Activated T-helper 1 cell treated with anti-CD3 and anti-CD28 coated beads, Interleukin-12 subunit alpha, Interleukin-12 subunit beta, Interleukin-2, Interleukin-4 antibody, amounts not matched to agents 30 ng/mL and 10 ng/mL and 1 ng/mL, durations not matched to agents 14 hours and 24 hours and 36 hours (primary cell): Measurements from ENCODE around the gene NPFF. TPM values are rescaled to one million over a fixed set of nuclear protein-coding genes. Genes with fewer than 3 reads are reported as not detected.
A peak's percentile ranks its signal among the peaks of the same experiment; 100 is the strongest.

Experiments used
- DNase-seq: peaks from one replicate; pipeline ENCODE4 v3.0.0; 2021; ENCODE audit warnings: low spot score
- H3K27ac Mint-ChIP-seq: one replicate; pipeline ENCODE4 v1.8.0; 2021; ENCODE audit warnings: mild to moderate bottlenecking, mixed read lengths
- H3K27me3 Mint-ChIP-seq: one replicate; pipeline ENCODE4 v1.8.0; 2022; ENCODE audit warnings: mild to moderate bottlenecking, moderate library complexity, mixed read lengths; ENCODE audit not compliant: insufficient read depth
- H3K36me3 Mint-ChIP-seq: one replicate; pipeline ENCODE4 v1.8.0; 2021; ENCODE audit warnings: low read depth, mixed read lengths
- H3K4me1 Mint-ChIP-seq: one replicate; pipeline ENCODE4 v1.8.0; 2021; ENCODE audit warnings: low read depth, mixed read lengths
- H3K4me3 Mint-ChIP-seq: one replicate; pipeline ENCODE4 v1.8.0; 2021; ENCODE audit warnings: mild to moderate bottlenecking, moderate library complexity, mixed read lengths
- H3K9me3 Mint-ChIP-seq: one replicate; pipeline ENCODE4 v1.8.0; 2021; ENCODE audit warnings: mixed read lengths
- intact Hi-C: fragments of 100-400 bp; cut with micrococcal nuclease; formaldehyde crosslinking; loops from one replicate; pipeline ENCODE4 v1.15.1; 2024
- total RNA-seq: library from RNA; stranded (reverse); gene quantifications from 2 replicates; pipeline ENCODE4 v1.2.3, GENCODE V29; 2022

NPFF gene
- total RNA-seq, 1 donor from 2014 or later: not detected

DNA sequence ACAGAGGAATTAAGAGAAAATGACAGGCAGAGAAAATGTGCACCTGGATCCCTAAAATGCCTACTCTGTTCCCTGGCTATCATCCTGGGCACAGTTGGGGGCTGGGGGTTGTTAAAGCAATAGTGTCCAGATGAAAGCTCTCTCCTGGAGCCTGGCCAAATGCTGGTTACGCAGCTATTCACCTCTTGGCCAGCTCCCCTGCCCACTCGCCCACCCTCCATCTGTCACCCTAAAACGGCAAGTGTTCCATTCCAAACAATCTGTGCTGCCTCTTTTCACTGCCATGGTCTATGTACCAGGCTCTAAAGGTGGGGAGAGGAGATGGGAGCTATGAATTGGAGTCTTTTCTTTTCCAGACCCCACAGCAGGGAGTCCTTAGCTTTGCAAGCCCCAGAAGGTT lies 24.7 kb upstream of the NPFF start:
- H3K4me3 Mint-ChIP-seq: no peak overlapping the region
- no peak for DNase-seq
- no peaks in the 10 kb centered on the region for H3K4me1 Mint-ChIP-seq
- no peaks in the 10 kb centered on the region for H3K9me3 Mint-ChIP-seq
- no peaks in the 10 kb centered on the region for H3K27me3 Mint-ChIP-seq
- intact Hi-C loops: no loop called here
- no peak overlapping the region for H3K27ac Mint-ChIP-seq
- H3K36me3 Mint-ChIP-seq: peaks cover 29% of the 10 kb centered on the region

DNA sequence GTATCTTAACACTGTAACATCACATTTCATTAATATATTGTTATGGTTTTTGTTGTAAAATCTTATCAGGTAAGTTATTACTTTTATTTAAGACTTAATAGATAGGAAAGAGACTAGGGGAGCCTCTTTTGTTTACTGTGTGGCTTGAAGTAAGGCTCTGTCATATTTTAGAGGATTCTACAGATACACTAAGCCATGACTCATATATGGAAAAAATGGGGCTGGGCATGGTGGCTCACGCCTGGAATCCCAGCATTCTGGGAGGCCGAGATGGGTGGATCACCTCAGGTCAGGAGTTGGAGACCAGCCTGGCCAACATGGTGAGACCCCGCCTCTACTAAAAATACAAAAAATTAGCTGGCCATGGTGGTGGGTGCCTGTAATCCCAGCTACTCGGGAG lies 23.6 kb upstream of the NPFF start:
- no peak overlapping the region for H3K4me3 Mint-ChIP-seq
- H3K4me1 Mint-ChIP-seq: no peaks in the 10 kb centered on the region
- no peaks in the 10 kb centered on the region for H3K9me3 Mint-ChIP-seq
- DNase-seq: no peak
- intact Hi-C loops: no loop called here
- no peaks in the 10 kb centered on the region for H3K27me3 Mint-ChIP-seq
- H3K36me3 Mint-ChIP-seq: peaks cover 29% of the 10 kb centered on the region
- H3K27ac Mint-ChIP-seq: no peak overlapping the region

DNA sequence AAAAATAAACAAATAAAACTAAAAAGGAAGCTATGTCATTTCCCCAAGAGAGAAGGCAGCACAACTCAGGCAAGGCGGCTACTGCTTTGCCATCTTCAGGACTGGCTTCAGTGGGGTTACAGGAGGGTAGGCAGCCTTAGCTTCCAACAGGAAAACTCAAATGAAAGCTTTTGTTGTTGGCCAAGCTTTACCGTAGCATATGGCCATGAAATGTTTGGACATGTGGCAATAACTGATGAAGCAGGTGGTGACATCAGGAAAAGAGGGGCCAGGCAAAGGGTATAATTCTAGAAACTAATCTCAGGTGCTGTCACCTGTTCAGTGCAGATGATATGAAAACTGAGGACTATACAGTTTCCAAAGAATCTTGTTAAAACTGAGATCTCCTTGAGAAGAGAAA lies 22.8 kb upstream of the NPFF start:
- no peak for DNase-seq
- Mint-ChIP-seq H3K4me3 (no peak overlapping the region), H3K27me3 (no peaks in the 10 kb centered on the region), H3K27ac (no peak overlapping the region), H3K9me3 (no peaks in the 10 kb centered on the region), H3K4me1 (no peaks in the 10 kb centered on the region), H3K36me3 (peaks cover 28% of the 10 kb centered on the region)
- intact Hi-C loops: no loop called here

DNA sequence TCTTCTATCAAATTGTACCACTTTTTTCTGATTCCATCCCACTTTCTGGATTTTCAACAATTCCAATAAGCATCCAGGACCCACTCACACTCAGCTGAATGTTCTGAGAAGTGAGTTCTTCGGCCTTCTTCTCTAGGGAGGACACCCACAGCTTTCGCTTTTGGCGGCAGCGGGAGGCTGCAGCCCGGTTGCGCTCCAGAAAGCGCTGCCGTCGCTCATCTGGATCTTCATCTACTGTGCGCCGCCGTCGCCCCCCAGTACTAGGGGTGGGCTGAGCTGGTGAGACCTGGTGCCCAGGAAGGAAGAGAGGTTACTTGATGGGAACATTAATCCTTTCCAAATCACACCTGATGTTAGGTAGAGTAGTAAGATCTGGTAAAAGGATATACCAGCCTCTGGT lies 17.2 kb upstream of the NPFF start:
- H3K27me3 Mint-ChIP-seq: no peaks in the 10 kb centered on the region
- intact Hi-C loops: no loop called here
- no peaks in the 10 kb centered on the region for H3K9me3 Mint-ChIP-seq
- H3K4me3 Mint-ChIP-seq: no peak overlapping the region
- no peaks in the 10 kb centered on the region for H3K4me1 Mint-ChIP-seq
- H3K27ac Mint-ChIP-seq: no peak overlapping the region
- DNase-seq: no peak
- H3K36me3 Mint-ChIP-seq: peaks cover 16% of the 10 kb centered on the region

DNA sequence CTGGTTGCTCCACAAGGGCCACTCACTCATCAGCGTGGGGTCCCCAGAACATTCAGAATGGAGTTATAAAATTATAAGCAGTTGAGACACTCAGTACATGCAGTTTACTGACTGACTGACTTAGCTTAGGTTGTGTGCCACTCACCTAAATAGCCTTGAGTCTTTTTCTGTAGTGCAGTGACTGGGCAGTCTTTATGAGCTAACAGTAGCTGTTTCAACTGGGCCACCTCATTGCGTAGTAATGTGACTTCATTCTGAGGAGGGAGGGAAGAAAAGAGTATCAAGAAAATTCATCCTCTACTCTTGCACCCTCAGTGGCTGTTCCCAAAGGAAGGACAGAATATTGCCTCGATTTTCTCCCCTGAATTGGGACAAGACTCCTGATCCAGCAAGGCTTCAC lies 15.8 kb upstream of the NPFF start:
- no peaks in the 10 kb centered on the region for H3K9me3 Mint-ChIP-seq
- no peak overlapping the region for H3K27ac Mint-ChIP-seq

DNA sequence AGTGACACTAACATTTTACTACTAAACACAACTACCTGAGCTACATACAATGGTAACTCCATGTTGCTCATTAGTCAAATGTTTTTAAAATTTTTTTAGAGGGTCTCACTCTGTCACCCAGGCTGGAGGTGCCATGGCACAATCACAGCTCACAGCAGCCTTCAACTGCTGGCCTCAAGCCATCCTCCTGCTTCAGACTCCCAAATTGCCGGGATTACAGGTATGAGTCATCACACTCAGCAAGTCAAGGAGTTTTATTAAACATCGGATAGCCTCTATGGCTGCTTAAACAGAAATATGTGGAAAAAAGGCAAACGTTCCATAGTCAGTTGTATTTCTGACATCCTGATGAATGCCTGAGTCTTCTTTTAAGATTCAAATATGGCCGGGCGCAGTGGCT lies 11.1 kb upstream of the NPFF start:
- no peak for DNase-seq
- Mint-ChIP-seq H3K9me3 (no peaks in the 10 kb centered on the region), H3K27me3 (no peaks in the 10 kb centered on the region), H3K4me1 (no peaks in the 10 kb centered on the region), H3K4me3 (no peak overlapping the region), H3K36me3 (peaks cover 30% of the 10 kb centered on the region), H3K27ac (no peak overlapping the region)
- intact Hi-C loops: no loop called here

More for the DNA sequence above, 15.8 kb upstream of the NPFF start:
- intact Hi-C loops: no loop called here
- H3K4me1 Mint-ChIP-seq: no peaks in the 10 kb centered on the region
- H3K27me3 Mint-ChIP-seq: no peaks in the 10 kb centered on the region
- no peak for DNase-seq
- H3K36me3 Mint-ChIP-seq: peaks cover 16% of the 10 kb centered on the region
- no peak overlapping the region for H3K4me3 Mint-ChIP-seq

DNA sequence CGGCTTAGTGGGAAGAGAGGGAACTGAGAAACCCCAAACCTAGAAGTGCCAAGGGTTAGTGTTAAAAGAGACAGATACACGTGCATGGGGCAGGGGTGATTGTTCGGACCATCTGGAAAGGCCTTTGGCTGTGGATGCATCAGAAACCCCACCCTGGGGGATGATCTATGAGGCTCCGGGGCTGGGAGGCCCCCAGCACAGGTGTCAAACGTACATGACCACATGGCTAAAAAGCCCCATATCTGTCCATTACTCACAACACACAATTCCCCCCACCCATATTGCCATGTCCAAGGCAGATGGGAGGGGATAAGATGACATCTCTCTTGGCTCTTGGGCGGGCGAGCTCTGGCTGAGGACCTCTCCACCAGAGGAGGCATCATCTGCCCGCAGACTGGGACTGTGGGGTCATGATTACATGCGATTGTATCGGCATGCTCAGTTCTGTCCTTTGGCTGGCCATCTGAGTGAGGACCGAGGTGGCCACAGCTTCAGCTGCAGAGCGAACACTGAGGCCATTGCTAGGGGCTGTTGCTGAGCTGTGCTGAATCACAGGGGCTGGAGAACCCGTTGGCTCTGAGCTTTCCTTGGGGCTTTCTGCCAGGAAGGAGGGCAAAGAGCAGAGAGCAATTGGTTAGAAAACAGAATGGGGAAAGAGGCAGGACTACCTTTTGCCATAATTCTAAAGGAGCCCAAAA lies 9.6 kb upstream of the NPFF start:
- intact Hi-C loops: no loop called here
- Mint-ChIP-seq H3K4me1 (no peaks in the 10 kb centered on the region), H3K27me3 (no peaks in the 10 kb centered on the region), H3K4me3 (no peak overlapping the region), H3K27ac (no peak overlapping the region), H3K36me3 (peaks cover 26% of the 10 kb centered on the region), H3K9me3 (no peaks in the 10 kb centered on the region)
- no peak for DNase-seq

DNA sequence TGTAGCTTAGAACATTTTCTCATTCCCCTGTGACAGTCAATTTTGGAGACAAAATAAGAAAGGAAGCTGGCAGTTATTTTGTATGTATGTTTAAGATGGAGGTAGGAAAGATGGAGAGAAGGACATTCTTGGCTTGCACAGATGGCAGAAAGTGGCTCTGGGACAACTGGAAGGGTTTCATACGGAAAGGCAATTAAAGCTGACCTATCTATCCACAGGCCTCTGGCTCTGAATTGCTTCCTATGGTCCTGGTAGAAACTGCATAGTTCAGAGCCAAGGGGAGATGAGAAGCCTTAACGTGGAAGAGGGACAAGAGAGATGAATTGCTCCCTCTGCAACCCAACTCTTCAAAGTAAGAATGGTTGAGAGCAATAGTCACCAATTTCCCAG lies 8.0 kb upstream of the NPFF start:
- no peak overlapping the region for H3K27ac Mint-ChIP-seq
- H3K9me3 Mint-ChIP-seq: no peaks in the 10 kb centered on the region
- H3K27me3 Mint-ChIP-seq: no peaks in the 10 kb centered on the region
- DNase-seq: no peak
- H3K4me1 Mint-ChIP-seq: no peaks in the 10 kb centered on the region
- H3K36me3 Mint-ChIP-seq: peaks cover 19% of the 10 kb centered on the region
- intact Hi-C loops: no loop called here
- no peak overlapping the region for H3K4me3 Mint-ChIP-seq

DNA sequence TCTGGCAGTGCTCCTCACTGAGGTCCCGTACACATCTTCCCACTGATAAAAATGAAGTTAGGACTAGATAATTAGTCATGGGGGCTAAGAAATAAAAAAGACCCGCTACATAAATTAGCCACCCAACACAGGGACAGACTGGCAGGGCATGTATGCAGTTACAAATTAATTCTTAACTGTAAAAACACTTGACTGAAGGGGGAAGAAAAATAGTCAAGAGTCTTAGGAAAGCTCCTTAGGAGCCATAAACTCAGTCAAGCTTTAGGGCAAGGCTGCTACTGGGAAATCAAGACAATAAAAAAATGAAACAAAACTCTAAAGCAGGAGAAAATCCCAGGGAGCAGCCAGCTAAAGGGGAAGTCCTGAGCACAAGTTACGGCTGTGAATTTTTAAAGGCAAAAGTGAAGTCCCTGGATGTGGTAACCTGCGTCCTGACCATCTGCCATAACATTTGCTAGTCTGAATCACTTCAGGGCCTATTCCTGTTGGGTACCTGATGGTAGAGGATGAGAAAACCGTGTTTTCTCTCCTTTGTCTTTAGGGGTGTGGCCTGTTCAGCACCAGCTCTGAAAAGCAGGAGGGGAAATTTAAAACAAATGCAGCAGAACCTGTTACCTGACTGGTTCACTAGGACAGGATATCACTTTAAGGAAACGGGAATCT lies 7.5 kb upstream of the NPFF start:
- H3K9me3 Mint-ChIP-seq: no peaks in the 10 kb centered on the region
- no peaks in the 10 kb centered on the region for H3K27me3 Mint-ChIP-seq
- no peak for DNase-seq
- no peak overlapping the region for H3K4me3 Mint-ChIP-seq
- H3K36me3 Mint-ChIP-seq: peaks cover 16% of the 10 kb centered on the region
- intact Hi-C loops: no loop called here
- H3K27ac Mint-ChIP-seq: no peak overlapping the region
- H3K4me1 Mint-ChIP-seq: no peaks in the 10 kb centered on the region

DNA sequence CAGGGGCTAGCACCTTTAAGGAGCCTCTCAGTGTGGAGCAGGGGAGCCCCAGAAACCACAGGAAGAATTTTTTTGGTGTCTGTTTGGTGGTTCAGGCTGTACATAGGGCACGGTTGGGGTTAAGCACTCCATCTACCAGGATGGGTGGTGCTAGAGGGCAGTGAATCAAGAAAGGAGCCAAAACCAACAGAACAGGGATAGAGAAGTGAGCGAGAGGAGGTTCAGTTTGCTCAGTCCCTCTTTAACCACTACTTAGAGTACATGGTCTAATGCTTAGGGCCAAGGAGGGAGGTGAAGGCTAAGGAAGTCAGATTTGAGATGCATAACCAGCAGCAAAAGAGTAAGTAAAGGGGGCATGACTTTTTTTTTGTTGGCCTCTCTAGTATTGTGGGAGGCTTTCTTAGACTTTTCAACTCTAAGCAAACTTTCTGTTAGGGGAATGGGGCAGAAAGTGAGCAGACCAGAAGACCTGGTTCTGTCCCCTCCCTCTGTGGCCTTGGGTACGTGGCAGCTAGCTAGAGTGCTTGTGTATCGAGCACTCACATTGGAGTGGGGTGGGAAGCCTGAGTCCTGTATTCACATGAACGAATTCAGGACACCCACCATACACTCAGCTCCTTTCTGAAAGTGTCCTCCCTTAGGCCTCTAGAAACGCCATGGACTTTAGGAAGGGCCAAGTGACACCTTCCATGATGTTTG lies 6.6 kb upstream of the NPFF start:
- peaks cover 16% of the 10 kb centered on the region for H3K36me3 Mint-ChIP-seq
- DNase-seq: no peak
- H3K9me3 Mint-ChIP-seq: no peaks in the 10 kb centered on the region
- no peak overlapping the region for H3K4me3 Mint-ChIP-seq
- H3K4me1 Mint-ChIP-seq: peaks cover 4% of the 10 kb centered on the region
- intact Hi-C loops: no loop called here
- no peak overlapping the region for H3K27ac Mint-ChIP-seq
- H3K27me3 Mint-ChIP-seq: no peaks in the 10 kb centered on the region

DNA sequence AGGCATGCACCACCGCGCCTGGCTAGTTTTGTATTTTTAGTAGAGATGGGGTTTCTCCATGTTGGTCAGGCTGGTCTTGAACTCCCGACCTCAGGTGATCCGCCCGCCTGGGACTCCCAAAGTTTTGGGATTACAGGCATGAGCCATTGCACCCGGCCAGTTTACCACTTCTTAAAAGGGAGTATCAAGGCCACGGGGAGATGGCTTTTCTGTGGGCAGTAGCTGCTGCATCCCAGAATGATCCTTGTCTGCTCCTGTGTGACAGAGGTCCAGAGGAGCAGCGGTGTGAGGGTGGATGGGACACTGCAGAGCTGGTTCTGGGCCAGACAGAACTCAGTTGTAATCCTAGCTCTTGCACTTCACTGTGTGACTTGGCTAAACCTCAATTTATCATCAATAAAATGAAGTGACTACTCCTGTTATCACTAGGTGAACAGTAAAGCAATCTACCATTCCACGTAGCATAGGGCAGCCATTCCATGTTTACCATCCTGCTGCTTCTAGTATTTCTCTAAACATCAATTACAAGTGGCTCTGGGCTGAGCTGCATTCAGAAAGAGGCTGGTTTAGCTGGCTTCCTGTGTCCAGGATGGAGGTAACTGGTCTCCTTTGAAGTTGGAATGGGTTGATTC lies 3.0 kb upstream of the NPFF start:
- DNase-seq: no peak
- no peak overlapping the region for H3K27ac Mint-ChIP-seq
- no peaks in the 10 kb centered on the region for H3K27me3 Mint-ChIP-seq
- H3K36me3 Mint-ChIP-seq: peaks cover 17% of the 10 kb centered on the region
- intact Hi-C loops: no loop called here
- no peak overlapping the region for H3K4me3 Mint-ChIP-seq
- H3K4me1 Mint-ChIP-seq: peaks cover 9% of the 10 kb centered on the region
- H3K9me3 Mint-ChIP-seq: no peaks in the 10 kb centered on the region

DNA sequence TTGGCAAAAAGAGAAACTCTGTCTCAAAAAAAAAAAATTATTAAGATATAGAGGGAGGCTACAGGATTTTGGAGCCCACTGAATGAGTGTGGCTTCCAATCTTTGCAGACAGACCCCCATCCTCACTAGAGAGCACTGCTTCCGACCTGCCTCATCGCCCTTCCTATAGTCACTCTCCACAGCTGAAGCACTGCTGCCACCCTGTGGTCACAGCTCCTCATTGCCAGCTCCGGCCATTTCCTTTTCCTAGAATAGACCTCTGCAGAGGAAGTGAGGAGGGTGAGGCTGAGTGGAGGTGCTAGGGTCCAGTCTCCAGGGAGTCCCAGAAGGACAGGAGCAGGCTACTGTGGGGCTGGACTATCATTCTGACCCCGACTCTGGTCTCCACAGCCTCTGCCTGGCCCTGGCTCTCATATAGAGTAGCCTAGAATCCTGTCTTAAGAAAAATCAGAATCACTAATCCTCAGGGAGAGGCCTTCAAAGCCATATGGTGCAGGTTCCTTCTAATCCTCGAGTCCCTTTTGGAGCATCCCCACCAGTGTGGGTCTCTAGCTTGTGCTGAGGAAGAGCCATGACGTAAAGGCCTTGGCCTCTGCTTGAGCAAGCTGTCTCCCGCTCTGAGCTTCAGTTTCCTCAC lies 1.4 kb upstream of the NPFF start:
- peak overlapping the region; percentile 25 for H3K27ac Mint-ChIP-seq
- peak; percentile 79 for DNase-seq
- H3K27me3 Mint-ChIP-seq: no peaks in the 10 kb centered on the region
- peaks cover 20% of the 10 kb centered on the region for H3K4me1 Mint-ChIP-seq
- intact Hi-C loops: loop anchor here (1.0 to 2.0 kb wide), 5 partner anchors 32 to 184 kb away; no protein-coding TSS in a partner anchor
- no peak overlapping the region for H3K4me3 Mint-ChIP-seq
- no peaks in the 10 kb centered on the region for H3K9me3 Mint-ChIP-seq
- H3K36me3 Mint-ChIP-seq: peaks cover 11% of the 10 kb centered on the region

DNA sequence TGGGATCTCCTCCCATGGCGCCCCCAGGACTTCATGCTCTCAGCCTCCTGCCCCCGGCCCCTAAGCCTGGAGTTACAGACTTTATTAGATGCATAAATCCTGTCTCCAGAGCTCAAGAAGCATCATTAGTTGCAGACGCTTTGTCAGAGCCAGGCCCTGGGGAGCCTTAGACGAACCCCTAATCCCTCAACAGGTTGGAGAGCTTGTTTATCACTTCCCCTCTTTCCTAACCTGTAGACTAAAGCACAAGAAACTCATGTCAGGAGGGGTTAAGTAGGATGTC lies 260 bp upstream of the NPFF start:
- Mint-ChIP-seq H3K4me1 (peaks cover 22% of the 10 kb centered on the region), H3K36me3 (peaks cover 9% of the 10 kb centered on the region), H3K27me3 (no peaks in the 10 kb centered on the region), H3K27ac (no peak overlapping the region), H3K9me3 (no peaks in the 10 kb centered on the region), H3K4me3 (no peak overlapping the region)
- DNase-seq: no peak
- intact Hi-C loops: no loop called here
